AG04450 (cell line): Measurements from ENCODE around the gene PRR15L. TPM values are rescaled to one million over a fixed set of nuclear protein-coding genes. Genes with fewer than 3 reads are reported as not detected.
A peak's percentile ranks its signal among the peaks of the same experiment; 100 is the strongest.

Experiments used
- CTCF ChIA-PET: fragments of 300-600, 350-600 bp; formaldehyde crosslinking; extraction: SDS; loops from one replicate; lab custom pipeline; 2022; ENCODE audit warnings: antibody characterized with exemption, inconsistent platforms; lab: Charles Lee
- POLR2A ChIA-PET: fragments of 350-600 bp; formaldehyde crosslinking; extraction: SDS; loops from one replicate; lab custom pipeline; 2021; ENCODE audit warnings: antibody characterized with exemption, inconsistent platforms; lab: Yijun Ruan, JAX
- DNase-seq: peaks from one replicate; pipeline ENCODE4 v3.0.0-alpha.2; 2011; ENCODE audit warnings: low read depth, low spot score
- H3K27ac ChIP-seq: one replicate; pipeline ENCODE4 v1.5.1; 2012; ENCODE audit warnings: low read depth, low read length, control low read depth
- H3K27me3 ChIP-seq: one replicate; pipeline ENCODE4 v1.6.0; 2012; ENCODE audit warnings: low read length; ENCODE audit not compliant: control insufficient read depth, insufficient read depth
- H3K4me3 ChIP-seq: 2 replicates; pipeline ENCODE4 v1.5.1; 2011; ENCODE audit warnings: mild to moderate bottlenecking, low read depth, low read length, control low read depth
- H3K9me3 ChIP-seq: 2 replicates; pipeline ENCODE4 v1.5.1; 2012; ENCODE audit warnings: low read length; ENCODE audit not compliant: control insufficient read depth, insufficient read depth
- CTCF ChIP-seq: IDR thresholded peaks from 2 replicates; pipeline ENCODE4 v1.5.1; 2011; ENCODE audit warnings: low read depth, low read length, control low read depth, inconsistent platforms
- polyA plus RNA-seq: library from polyadenylated mRNA; depleted of rRNA; stranded (reverse); fragments of >200 nt; gene quantifications from 2 replicates; pipeline ENCODE4 v1.2.3, GENCODE V29; 2011; rRNA removed

Gene PRR15L
- polyA plus RNA-seq, 1 experiment, result not detected

GRCh38 chr17:47905221-47905733 is 52.4 kb downstream of the PRR15L start:
- CTCF ChIA-PET, result interaction anchor here (0.6 to 1.6 kb wide), 3 partner anchors 15 to 64 kb away, joined by 3 to 7 read pairs (median 4); partner anchors contain the start of gene SCRN2
- Histone ChIP-seq H3K9me3 (no peaks in the 10 kb centered on the region), H3K27ac (peak overlapping the region; percentile 68), H3K4me3 (no peak overlapping the region), H3K27me3 (no peaks in the 10 kb centered on the region)
- POLR2A ChIA-PET, result interaction anchor here (0.7 to 1.9 kb wide), 3 partner anchors 10 to 65 kb away, joined by 3 to 9 read pairs (median 3); partner anchors contain the start of genes CDK5RAP3 and SP2
- DNase-seq, result peak; percentile 46
- TF ChIP-seq CTCF, result no peak

- POLR2A ChIA-PET, result no interaction called here
- Histone ChIP-seq H3K9me3 (no peaks in the 10 kb centered on the region), H3K4me3 (no peak overlapping the region), H3K27ac (no peak overlapping the region), H3K27me3 (no peaks in the 10 kb centered on the region)
- TF ChIP-seq CTCF, result no peak
- CTCF ChIA-PET, result interaction anchor here (1.1 to 2.2 kb wide), 3 partner anchors 13 to 47 kb away, joined by 3 to 6 read pairs (median 5); no protein-coding TSS in a partner anchor
- no peak for DNase-seq
Measured at GRCh38 chr17:47902039-47902744, 55.5 kb downstream of the PRR15L start.

Other genes with a start within 250 kb of the PRR15L start
- gene TBX21, start 224.6 kb downstream of the PRR15L start, polyA plus RNA-seq, result not detected in 2 replicates
- 5.3 and 6.2 TPM in 2 replicates for gene OSBPL7, start 136.1 kb downstream of the PRR15L start, polyA plus RNA-seq
- 62.9 and 64.4 TPM in 2 replicates for gene MRPL10, start 126.3 kb downstream of the PRR15L start, polyA plus RNA-seq
- 0.55 and 0.67 TPM in 2 replicates for gene LRRC46, start 126.2 kb downstream of the PRR15L start, polyA plus RNA-seq
- gene SCRN2, start 116.6 kb downstream of the PRR15L start, polyA plus RNA-seq, result 13.3 and 17.2 TPM in 2 replicates
- 0.04 and 0.05 TPM in 2 replicates for gene SP6, start 106.7 kb downstream of the PRR15L start, polyA plus RNA-seq
- gene SP2, start 61.6 kb downstream of the PRR15L start, polyA plus RNA-seq, result 2.7 and 3.9 TPM in 2 replicates
- 14.5 and 15.2 TPM in 2 replicates for gene PNPO, start 16.3 kb downstream of the PRR15L start, polyA plus RNA-seq
- 71.2 and 79.7 TPM in 2 replicates for gene CDK5RAP3, start 13.2 kb upstream of the PRR15L start, polyA plus RNA-seq
- 107 and 122 TPM in 2 replicates for gene COPZ2, start 79.9 kb upstream of the PRR15L start, polyA plus RNA-seq
- gene NFE2L1, start 90.5 kb upstream of the PRR15L start, polyA plus RNA-seq, result 237 and 251 TPM in 2 replicates
- gene CBX1, start 143.6 kb upstream of the PRR15L start, polyA plus RNA-seq, result 57.2 and 68.2 TPM in 2 replicates
- gene SNX11, start 149.9 kb upstream of the PRR15L start, polyA plus RNA-seq, result 16.0 and 17.2 TPM in 2 replicates